Kidney epithelial cell (primary cell): Measurements from ENCODE around the gene KIRREL1. TPM values are rescaled to one million over a fixed set of nuclear protein-coding genes. Genes with fewer than 3 reads are reported as not detected.
A peak's percentile ranks its signal among the peaks of the same experiment; 100 is the strongest.

Experiments used
- DNase-seq: peaks from one replicate; pipeline ENCODE4 v3.0.0-alpha.2; 2010; ENCODE audit warnings: low read depth
- H3K27me3 ChIP-seq: 2 replicates; pipeline ENCODE4 v1.6.0; 2011; ENCODE audit warnings: low read length; ENCODE audit not compliant: control insufficient read depth, insufficient read depth
- H3K36me3 ChIP-seq: 2 replicates; pipeline ENCODE4 v1.5.1; 2011; ENCODE audit warnings: low read length; ENCODE audit not compliant: control insufficient read depth, insufficient read depth
- H3K4me3 ChIP-seq: 2 replicates; pipeline ENCODE4 v1.5.1; 2011; ENCODE audit warnings: low read depth, mild to moderate bottlenecking, control low read depth, low read length
- CTCF ChIP-seq: IDR thresholded peaks from 2 replicates; pipeline ENCODE4 v1.5.1; 2011; ENCODE audit warnings: mild to moderate bottlenecking, moderate library complexity, low read length, control low read depth, inconsistent platforms; ENCODE audit not compliant: insufficient read depth, poor library complexity, severe bottlenecking
- total RNA-seq: library from RNA; depleted of rRNA; stranded (reverse); fragments of >200 nt; gene quantifications from 2 replicates; pipeline ENCODE4 v1.2.3, GENCODE V29; 2015

KIRREL1 gene
- total RNA-seq, 1 donor from 2014 or later: 119 TPM

- Histone ChIP-seq H3K4me3 (no peak overlapping the region), H3K27me3 (no peaks in the 10 kb centered on the region), H3K36me3 (peaks cover 10% of the 10 kb centered on the region)
- TF ChIP-seq CTCF: no peak
- DNase-seq: no peak
Measured at GRCh38 chr1:158093376-158093775, 99.9 kb downstream of the KIRREL1 start.

GRCh38 chr1:158094571-158094970 lies 101.1 kb downstream of the KIRREL1 start:
- no peak for TF ChIP-seq CTCF
- Histone ChIP-seq H3K36me3 (peaks cover 9% of the 10 kb centered on the region), H3K4me3 (no peak overlapping the region), H3K27me3 (no peaks in the 10 kb centered on the region)
- DNase-seq: no peak

GRCh38 chr1:158095737-158096335 lies 102.4 kb downstream of the KIRREL1 start:
- H3K4me3 ChIP-seq: no peak overlapping the region
- peak; percentile 79 for TF ChIP-seq CTCF
- peaks cover 7% of the 10 kb centered on the region for H3K36me3 ChIP-seq
- no peak for DNase-seq
- H3K27me3 ChIP-seq: no peaks in the 10 kb centered on the region

GRCh38 chr1:158098256-158098655 lies 104.8 kb downstream of the KIRREL1 start:
- TF ChIP-seq CTCF: no peak
- no peak for DNase-seq
- Histone ChIP-seq H3K4me3 (no peak overlapping the region), H3K27me3 (no peaks in the 10 kb centered on the region), H3K36me3 (peaks cover 5% of the 10 kb centered on the region)

- H3K36me3 ChIP-seq: peaks cover 4% of the 10 kb centered on the region
- no peaks in the 10 kb centered on the region for H3K27me3 ChIP-seq
- no peak for DNase-seq
- no peak for TF ChIP-seq CTCF
- H3K4me3 ChIP-seq: no peak overlapping the region
Measured at GRCh38 chr1:158099185-158099584, 105.7 kb downstream of the KIRREL1 start.

GRCh38 chr1:158100498-158100897 lies 107.1 kb downstream of the KIRREL1 start:
- TF ChIP-seq CTCF: no peak
- peaks cover 2% of the 10 kb centered on the region for H3K36me3 ChIP-seq
- DNase-seq: no peak

More at GRCh38 chr1:158100498-158100897, 107.1 kb downstream of the KIRREL1 start:
- Histone ChIP-seq H3K4me3 (no peak overlapping the region), H3K27me3 (no peaks in the 10 kb centered on the region)
